ENCODE measurements around the gene ICAM4. TPM values are rescaled to one million over a fixed set of nuclear protein-coding genes. Genes with fewer than 3 reads are reported as not detected.

The ICAM4 gene
- total RNA-seq, 6 experiments from 2014 or later: 0.19 to 1.0 (median 0.74) TPM

- Mint-ChIP-seq H3K27me3 (ENCODE audit: insufficient read depth) (no peaks in the 10 kb centered on the region), H3K27ac (no peak overlapping the region), H3K4me3 (no peak overlapping the region), H3K9me3 (no peaks in the 10 kb centered on the region), H3K36me3 (ENCODE audit: low read depth) (peaks cover 17% of the 10 kb centered on the region), H3K4me1 (ENCODE audit: low read depth) (peaks cover 6% of the 10 kb centered on the region)
- no peak for TF ChIP-seq CTCF (IDR thresholded peaks at IDR 0.05)
- DNase-seq: no peak
Observed at GRCh38 chr19:10260141-10260584, 26.6 kb upstream of the ICAM4 start.

GRCh38 chr19:10262771-10263170, 24.0 kb upstream of the ICAM4 start:
- no peak for TF ChIP-seq CTCF (IDR thresholded peaks at IDR 0.05)
- Mint-ChIP-seq H3K4me1 (ENCODE audit: low read depth) (no peaks in the 10 kb centered on the region), H3K9me3 (no peaks in the 10 kb centered on the region), H3K27ac (no peak overlapping the region), H3K4me3 (no peak overlapping the region), H3K36me3 (ENCODE audit: low read depth) (peaks cover under 1% of the 10 kb centered on the region), H3K27me3 (ENCODE audit: insufficient read depth) (no peaks in the 10 kb centered on the region)
- peak; percentile 26 for DNase-seq

- no peak for DNase-seq
- Mint-ChIP-seq H3K4me1 (ENCODE audit: low read depth) (0 out of 2 replicates have a peak, but pooled peaks cover 4% of the 10 kb centered on the region), H3K27me3 (ENCODE audit: insufficient read depth) (peaks cover 2% of the 10 kb centered on the region; the same call in 1 of the 2 replicates), H3K4me3 (no peak overlapping the region), H3K27ac (no peak overlapping the region), H3K9me3 (no peaks in the 10 kb centered on the region), H3K36me3 (ENCODE audit: low read depth) (no peaks in the 10 kb centered on the region)
- no peak for TF ChIP-seq CTCF (IDR thresholded peaks at IDR 0.05)
Observed at GRCh38 chr19:10266706-10267105, 20.0 kb upstream of the ICAM4 start.

DNA sequence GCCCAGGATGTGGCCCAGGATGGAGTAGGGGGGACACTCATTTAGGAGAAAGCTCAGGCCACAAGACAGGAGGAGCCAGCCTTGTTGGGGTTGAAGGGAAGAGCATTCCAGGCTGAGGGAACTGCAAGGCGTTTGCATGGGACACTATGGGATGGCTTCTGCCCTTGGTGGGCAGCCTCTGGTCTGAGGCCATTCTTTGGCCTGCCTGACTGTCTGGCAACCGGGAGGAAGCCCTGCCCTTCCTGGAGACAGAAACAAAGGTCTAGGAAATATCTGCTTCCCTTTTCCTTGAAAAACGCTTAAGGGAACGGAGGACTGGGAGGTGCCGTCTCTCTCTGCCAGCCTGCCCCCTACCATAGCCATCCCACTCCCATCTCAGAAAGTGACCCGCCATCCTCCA, 18.7 kb upstream of the ICAM4 start:
- no peak for TF ChIP-seq CTCF (IDR thresholded peaks at IDR 0.05)
- Mint-ChIP-seq H3K36me3 (ENCODE audit: low read depth) (no peaks in the 10 kb centered on the region), H3K4me3 (no peak overlapping the region), H3K27me3 (ENCODE audit: insufficient read depth) (peaks cover 2% of the 10 kb centered on the region; the same call in 1 of the 2 replicates), H3K27ac (no peak overlapping the region), H3K9me3 (no peaks in the 10 kb centered on the region), H3K4me1 (ENCODE audit: low read depth) (0 out of 2 replicates have a peak, but pooled peaks cover 4% of the 10 kb centered on the region)
- DNase-seq: no peak

DNA sequence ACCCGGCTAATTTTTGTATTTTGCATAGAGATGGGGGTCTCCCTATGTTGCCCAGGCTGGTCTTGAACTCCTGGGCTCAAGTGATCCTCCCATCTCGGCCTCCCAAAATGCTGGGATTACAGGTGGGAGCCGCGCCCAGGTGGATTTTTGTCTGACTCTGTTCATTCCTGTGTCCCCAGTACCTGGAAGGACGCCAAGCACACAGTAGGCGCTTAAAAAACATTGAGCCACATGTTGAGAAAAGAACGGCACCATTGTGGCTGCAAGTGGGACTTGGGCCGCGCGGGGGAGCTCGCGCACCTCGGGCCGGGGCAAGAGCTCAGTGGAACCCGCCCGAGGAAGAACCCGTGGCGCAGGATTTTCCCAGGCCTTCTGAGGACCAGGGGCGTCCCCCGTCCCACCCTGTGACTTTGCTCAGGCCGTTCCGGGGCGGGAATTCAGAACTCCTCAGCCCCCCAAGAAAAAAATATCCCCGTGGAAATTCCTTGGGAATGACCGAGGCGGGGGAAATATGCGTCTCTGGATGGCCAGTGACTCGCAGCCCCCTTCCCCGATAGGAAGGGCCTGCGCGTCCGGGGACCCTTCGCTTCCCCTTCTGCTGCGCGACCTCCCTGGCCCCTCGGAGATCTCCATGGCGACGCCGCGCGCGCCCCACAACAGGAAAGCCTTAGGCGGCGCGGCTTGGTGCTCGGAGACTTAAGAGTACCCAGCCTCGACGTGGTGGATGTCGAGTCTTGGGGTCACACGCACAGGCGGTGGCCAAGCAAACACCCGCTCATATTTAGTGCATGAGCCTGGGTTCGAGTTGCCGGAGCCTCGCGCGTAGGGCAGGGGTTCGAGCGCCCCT, 17.2 kb upstream of the ICAM4 start:
- peak overlapping the region; percentile 76 for H3K4me3 Mint-ChIP-seq

More for the DNA sequence above, 17.2 kb upstream of the ICAM4 start:
- peak overlapping the region; percentile 64 for H3K27ac Mint-ChIP-seq
- no peaks in the 10 kb centered on the region for H3K36me3 Mint-ChIP-seq (ENCODE audit: low read depth)
- no peaks in the 10 kb centered on the region for H3K9me3 Mint-ChIP-seq
- peak; percentile 95 for TF ChIP-seq CTCF (IDR thresholded peaks at IDR 0.05)
- peaks cover 3% of the 10 kb centered on the region; the same call in 1 of the 2 replicates for H3K27me3 Mint-ChIP-seq (ENCODE audit: insufficient read depth)
- peak; percentile 61 for DNase-seq
- peaks cover 10% of the 10 kb centered on the region for H3K4me1 Mint-ChIP-seq (ENCODE audit: low read depth)
